ENCODE data around the gene ADGRV1. TPM values are rescaled to one million over a fixed set of nuclear protein-coding genes. Genes with fewer than 3 reads are reported as not detected.

ADGRV1 gene
- total and polyA plus RNA-seq, 8 donors: 12.5 to 36.4 (median 16.9) TPM

- no peak for TF ChIP-seq CTCF (IDR thresholded peaks at IDR 0.05)
- no peaks in the 10 kb centered on the region for H3K36me3 ChIP-seq
- DNase-seq (no peak), ATAC-seq (no peak)
- no peak overlapping the region for H3K27ac ChIP-seq
- H3K27me3 ChIP-seq: peaks cover 25 to 75% of the 10 kb centered on the region in 2 donors
- intact Hi-C loops (cut with DNase I): no loop called here
- peaks cover 0 to 13% of the 10 kb centered on the region in 2 donors for H3K4me1 ChIP-seq
- no peaks in the 10 kb centered on the region for H3K9me3 ChIP-seq
- H3K4me3 ChIP-seq: no peak overlapping the region
Measured at GRCh38 chr5:90554358-90555006, 4.1 kb upstream of the ADGRV1 start.

- DNase-seq: no peak
- Histone ChIP-seq H3K4me3 (no peak overlapping the region), H3K27ac (no peak overlapping the region), H3K9me3 (no peaks in the 10 kb centered on the region), H3K27me3 (peaks cover 31 to 86% of the 10 kb centered on the region in 2 donors), H3K4me1 (peaks cover 0 to 13% of the 10 kb centered on the region in 2 donors), H3K36me3 (no peaks in the 10 kb centered on the region)
- intact Hi-C loops (cut with DNase I): no loop called here
- no peak for TF ChIP-seq CTCF (IDR thresholded peaks at IDR 0.05)
- no peak for ATAC-seq
Measured at GRCh38 chr5:90555666-90556065, 2.9 kb upstream of the ADGRV1 start.

- Histone ChIP-seq H3K27me3 (peaks cover 31 to 90% of the 10 kb centered on the region in 2 donors), H3K4me1 (peaks cover 0 to 13% of the 10 kb centered on the region in 2 donors), H3K27ac (no peak overlapping the region), H3K4me3 (peak overlapping the region in 1 of 2 donors; percentile 37), H3K9me3 (no peaks in the 10 kb centered on the region), H3K36me3 (no peaks in the 10 kb centered on the region)
- ATAC-seq: no peak
- TF ChIP-seq CTCF (IDR thresholded peaks at IDR 0.05): no peak
- DNase-seq: no peak
- intact Hi-C loops (cut with DNase I): no loop called here
Measured at GRCh38 chr5:90557391-90557790, 1.2 kb upstream of the ADGRV1 start.

GRCh38 chr5:90557871-90558270 is 726 bp upstream of the ADGRV1 start:
- TF ChIP-seq CTCF (IDR thresholded peaks at IDR 0.05): no peak
- DNase-seq: no peak
- peak overlapping the region in 1 of 2 donors; percentile 37 for H3K4me3 ChIP-seq
- peak overlapping the region in 1 of 2 donors; percentile 24 for H3K27ac ChIP-seq
- H3K27me3 ChIP-seq: peaks cover 31 to 90% of the 10 kb centered on the region in 2 donors
- no peaks in the 10 kb centered on the region for H3K9me3 ChIP-seq
- peaks cover 0 to 13% of the 10 kb centered on the region in 2 donors for H3K4me1 ChIP-seq
- no peaks in the 10 kb centered on the region for H3K36me3 ChIP-seq
- peak; percentile 9 for ATAC-seq
- intact Hi-C loops (cut with DNase I): no loop called here

- intact Hi-C loops (cut with DNase I): no loop called here
- DNase-seq: no peak
- no peak for TF ChIP-seq CTCF (IDR thresholded peaks at IDR 0.05)
- Histone ChIP-seq H3K4me3 (no peak overlapping the region), H3K4me1 (peaks cover 0 to 13% of the 10 kb centered on the region in 2 donors), H3K27ac (no peak overlapping the region), H3K9me3 (no peaks in the 10 kb centered on the region), H3K27me3 (peaks cover 28 to 66% of the 10 kb centered on the region in 2 donors), H3K36me3 (no peaks in the 10 kb centered on the region)
- no peak for ATAC-seq
Measured at GRCh38 chr5:90560771-90561170, 2.2 kb downstream of the ADGRV1 start.
